H9 (cell line): Measurements from ENCODE around the gene XRRA1. TPM values are rescaled to one million over a fixed set of nuclear protein-coding genes. Genes with fewer than 3 reads are reported as not detected.

ENCODE experiments used
- DNase-seq: peaks from one replicate; pipeline ENCODE4 v3.0.0-alpha.2; 2017
- H2AFZ ChIP-seq: one replicate; pipeline ENCODE4 v1.6.1; 2013; ENCODE audit warnings: mild to moderate bottlenecking, low read length, control low read depth, moderate library complexity
- H2AK5ac ChIP-seq: 2 replicates; pipeline ENCODE4 v1.6.1; 2013; ENCODE audit warnings: low read length, control low read depth, mixed read lengths; ENCODE audit not compliant: insufficient read length
- H2BK120ac ChIP-seq: one replicate; pipeline ENCODE4 v1.6.1; 2013; ENCODE audit warnings: low read depth, mild to moderate bottlenecking, low read length, control low read depth, inconsistent platforms; ENCODE audit not compliant: poor library complexity, severe bottlenecking
- H2BK12ac ChIP-seq: 2 replicates; pipeline ENCODE4 v1.6.1; 2013; ENCODE audit warnings: low read length, control low read depth, mixed read lengths, low read depth; ENCODE audit not compliant: insufficient read length
- H2BK15ac ChIP-seq: 2 replicates; pipeline ENCODE4 v1.6.1; 2013; ENCODE audit warnings: low read depth, low read length, control low read depth
- H2BK20ac ChIP-seq: one replicate; pipeline ENCODE4 v1.6.1; 2013; ENCODE audit warnings: low read depth, mild to moderate bottlenecking, low read length, control low read depth, inconsistent platforms; ENCODE audit not compliant: poor library complexity, severe bottlenecking
- H2BK5ac ChIP-seq: 2 replicates; pipeline ENCODE4 v1.6.1; 2013; ENCODE audit warnings: low read length, control low read depth, mixed read lengths; ENCODE audit not compliant: insufficient read length
- H3K14ac ChIP-seq: 2 replicates; pipeline ENCODE4 v1.6.1; 2013; ENCODE audit warnings: low read length, control low read depth; ENCODE audit not compliant: insufficient read depth
- H3K18ac ChIP-seq: 2 replicates; pipeline ENCODE4 v1.6.1; 2013; ENCODE audit warnings: low read depth, mild to moderate bottlenecking, mixed read lengths, low read length, control low read depth; ENCODE audit not compliant: insufficient read length
- H3K23ac ChIP-seq: 2 replicates; pipeline ENCODE4 v1.6.1; 2013; ENCODE audit warnings: low read length, control low read depth, mixed read lengths, low read depth; ENCODE audit not compliant: insufficient read length
- H3K23me2 ChIP-seq: 2 replicates; pipeline ENCODE4 v1.6.1; 2013; ENCODE audit warnings: low read depth, mild to moderate bottlenecking, mixed read lengths, low read length, control low read depth; ENCODE audit not compliant: insufficient read length, poor library complexity, severe bottlenecking
- H3K27ac ChIP-seq: 2 replicates; pipeline ENCODE4 v1.5.1; 2013; ENCODE audit warnings: low read length, control low read depth, mixed read lengths, low read depth; ENCODE audit not compliant: insufficient read length
- H3K27me3 ChIP-seq: 2 replicates; pipeline ENCODE4 v1.6.1; 2013; ENCODE audit warnings: low read length, control low read depth, inconsistent platforms; ENCODE audit not compliant: insufficient read depth
- H3K4ac ChIP-seq: 2 replicates; pipeline ENCODE4 v1.6.1; 2013; ENCODE audit warnings: low read depth, mild to moderate bottlenecking, control low read depth, inconsistent platforms, low read length, moderate library complexity
- H3K4me1 ChIP-seq: 2 replicates; pipeline ENCODE4 v1.6.1; 2013; ENCODE audit warnings: low read length, control low read depth, inconsistent platforms; ENCODE audit not compliant: insufficient read depth
- H3K4me2 ChIP-seq: 2 replicates; pipeline ENCODE4 v1.6.1; 2013; ENCODE audit warnings: low read length, control low read depth, mixed read lengths; ENCODE audit not compliant: insufficient read length, insufficient read depth
- H3K56ac ChIP-seq: 2 replicates; pipeline ENCODE4 v1.6.1; 2013; ENCODE audit warnings: low read depth, mild to moderate bottlenecking, mixed read lengths, low read length, control low read depth; ENCODE audit not compliant: insufficient read length
- H3K79me1 ChIP-seq: 2 replicates; pipeline ENCODE4 v1.6.1; 2013; ENCODE audit warnings: low read depth, mild to moderate bottlenecking, moderate library complexity, low read length, control low read depth, inconsistent platforms; ENCODE audit not compliant: insufficient read depth, poor library complexity, severe bottlenecking
- H3K79me2 ChIP-seq: 2 replicates; pipeline ENCODE4 v1.6.1; 2013; ENCODE audit warnings: low read length, control low read depth, inconsistent platforms; ENCODE audit not compliant: insufficient read depth
- H3K9ac ChIP-seq: 2 replicates; pipeline ENCODE4 v1.6.1; 2013; ENCODE audit warnings: low read length, control low read depth, mixed read lengths; ENCODE audit not compliant: insufficient read length; ENCODE audit errors: extremely low read depth
- H3K9me3 ChIP-seq: one replicate; pipeline ENCODE4 v1.6.1; 2013; ENCODE audit warnings: low read depth, low read length, inconsistent platforms; ENCODE audit not compliant: control insufficient read depth
- H3T11ph ChIP-seq: one replicate; pipeline ENCODE4 v1.6.1; 2013; ENCODE audit warnings: mild to moderate bottlenecking, low read length, control low read depth, inconsistent platforms
- H4K20me1 ChIP-seq: one replicate; pipeline ENCODE4 v1.6.1; 2013; ENCODE audit not compliant: control insufficient read depth, insufficient read length, insufficient read depth
- H4K5ac ChIP-seq: 2 replicates; pipeline ENCODE4 v1.6.1; 2013; ENCODE audit warnings: low read depth, mild to moderate bottlenecking, mixed read lengths, low read length, control low read depth; ENCODE audit not compliant: insufficient read length
- H4K8ac ChIP-seq: replicated peaks from 2 replicates; pipeline ENCODE4 v1.6.1; 2013; ENCODE audit warnings: low read length, control low read depth, mixed read lengths, low read depth; ENCODE audit not compliant: insufficient read length
- H4K91ac ChIP-seq: 2 replicates; pipeline ENCODE4 v1.6.1; 2013; ENCODE audit warnings: low read depth, mild to moderate bottlenecking, moderate library complexity, mixed read lengths, low read length, control low read depth; ENCODE audit not compliant: insufficient read length
- H3K27ac Mint-ChIP-seq, 3 experiments: 2 replicates in 2 of 3; 3 replicates in 1 of 3; pipeline ENCODE4 v1.8.0; 2020 to 2021; ENCODE audit warnings: mixed read lengths in 3 of 3, mild to moderate bottlenecking in 1 of 3, moderate library complexity in 1 of 3
- H3K27me3 Mint-ChIP-seq: 2 replicates; pipeline ENCODE4 v1.8.0; 2021; ENCODE audit warnings: low read depth, mild to moderate bottlenecking, moderate library complexity, mixed read lengths
- H3K36me3 Mint-ChIP-seq, 3 experiments: 2 replicates in 2 of 3; 3 replicates in 1 of 3; pipeline ENCODE4 v1.8.0; 2020 to 2021; ENCODE audit warnings: low read depth in 3 of 3, mixed read lengths in 3 of 3; ENCODE audit not compliant: insufficient read depth in 1 of 3
- H3K4me1 Mint-ChIP-seq, 2 experiments: 2 replicates each; pipeline ENCODE4 v1.8.0; 2020; ENCODE audit warnings: mixed read lengths in 2 of 2
- H3K4me3 Mint-ChIP-seq, 2 experiments: 2 replicates in 1 of 2; 3 replicates in 1 of 2; pipeline ENCODE4 v1.8.0; 2020 to 2021; ENCODE audit warnings: mild to moderate bottlenecking in 2 of 2, mixed read lengths in 2 of 2, moderate library complexity in 1 of 2
- H3K9me3 Mint-ChIP-seq, 2 experiments: 2 replicates in 1 of 2; 3 replicates in 1 of 2; pipeline ENCODE4 v1.8.0; 2020; ENCODE audit warnings: mild to moderate bottlenecking in 2 of 2, mixed read lengths in 2 of 2, moderate library complexity in 1 of 2
- CTCF ChIP-seq: fragments of 200-600 bp; sonication (generic); conservative IDR thresholded peaks from 3 replicates; pipeline ENCODE4 v1.8.0; 2021; ENCODE audit warnings: antibody characterized with exemption, mild to moderate bottlenecking
- WGBS: extraction: QIAGEN DNeasy Blood & Tissue Kit; methylation state at CpG from one replicate; pipeline ENCODE4 v1.1.7; 2013; ENCODE audit warnings: missing lambda C conversion rate, low lambda C conversion rate, mixed read lengths; ENCODE audit not compliant: insufficient read length; ENCODE audit errors: extremely low coverage; 5-methylcytosine and 5-hydroxymethylcytosine counted together
- total RNA-seq: library from RNA; stranded (reverse); gene quantifications from 2 replicates; pipeline ENCODE4 v1.2.1, GENCODE V29; 2021

The XRRA1 gene
- total RNA-seq, 1 experiment from 2014 or later = 4.5 TPM

- Histone ChIP-seq H2BK12ac (no peak overlapping the region), H3K4ac (no peak overlapping the region), H3K56ac (no peak overlapping the region), H2BK15ac (no peak overlapping the region), H3K9ac (no peak overlapping the region), H3K79me1 (no peaks in the 10 kb centered on the region), H3K4me2 (no peak overlapping the region), H3K79me2 (no peaks in the 10 kb centered on the region), H4K20me1 (no peaks in the 10 kb centered on the region), H2BK20ac (no peak overlapping the region), H3K27ac (no peak overlapping the region), H2AK5ac (no peak overlapping the region), H3K4me1 (no peaks in the 10 kb centered on the region), H2AFZ (no peak overlapping the region), H3K23me2 (no peaks in the 10 kb centered on the region), H4K8ac (no peak overlapping the region), H3K27me3 (no peaks in the 10 kb centered on the region), H3K9me3 (no peaks in the 10 kb centered on the region), H3K23ac (no peak overlapping the region), H3T11ph (no peak overlapping the region), H2BK120ac (no peak overlapping the region), H3K14ac (no peak overlapping the region), H4K5ac (no peak overlapping the region), H3K18ac (no peak overlapping the region), H4K91ac (no peak overlapping the region), H2BK5ac (no peak overlapping the region)
- Mint-ChIP-seq H3K27ac (no peak overlapping the region), H3K9me3 (no peaks in the 10 kb centered on the region), H3K4me1 (no peaks in the 10 kb centered on the region), H3K4me3 (no peak overlapping the region), H3K36me3 (peaks cover 0 to 19% (median 0%) of the 10 kb centered on the region in 3 experiments; a peak in 4 of 7 replicates), H3K27me3 (no peaks in the 10 kb centered on the region; the same call in 1 of the 2 replicates)
- no peak for DNase-seq
- WGBS = no CpG with 5 or more reads among the region's 5 CpGs
- no peak for TF ChIP-seq CTCF
These were observed 16.7 kb downstream of the XRRA1 start for GRCh38 chr11:74932169-74932568.
